Measurements from ENCODE around the gene GPR153. TPM values are rescaled to one million over a fixed set of nuclear protein-coding genes. Genes with fewer than 3 reads are reported as not detected.
A peak's percentile ranks its signal among the peaks of the same experiment; 100 is the strongest.

Gene GPR153
- total RNA-seq, 1 donor from 2014 or later, result 6.5 TPM

DNA sequence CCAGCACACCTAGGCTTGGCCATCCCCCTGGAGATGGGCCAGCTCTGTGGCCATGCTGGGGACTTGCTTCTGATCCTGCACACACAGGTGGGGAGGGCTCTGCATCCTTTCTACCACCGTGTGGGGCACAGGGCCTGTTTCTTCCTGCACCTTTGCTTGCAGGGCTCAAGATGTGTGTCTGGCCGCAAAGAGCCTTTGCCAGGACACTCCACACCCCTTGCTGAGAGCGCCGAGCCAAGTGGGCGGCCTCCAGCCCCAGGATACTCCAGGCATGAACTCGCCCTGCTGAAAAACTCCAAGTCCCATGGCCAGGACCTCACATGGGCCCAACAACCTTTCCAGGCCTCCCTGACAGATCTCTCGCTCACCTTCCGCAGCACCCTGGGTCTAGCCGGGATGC lies 11.6 kb upstream of the GPR153 start:
- Mint-ChIP-seq H3K4me3 (ENCODE audit: low read depth) (no peak overlapping the region), H3K27ac (no peak overlapping the region), H3K36me3 (ENCODE audit: insufficient read depth) (no peaks in the 10 kb centered on the region), H3K27me3 (peaks cover 7% of the 10 kb centered on the region), H3K9me3 (ENCODE audit: low read depth) (no peaks in the 10 kb centered on the region), H3K4me1 (ENCODE audit: low read depth) (peaks cover 17% of the 10 kb centered on the region)
- TF ChIP-seq, protein P1, sequence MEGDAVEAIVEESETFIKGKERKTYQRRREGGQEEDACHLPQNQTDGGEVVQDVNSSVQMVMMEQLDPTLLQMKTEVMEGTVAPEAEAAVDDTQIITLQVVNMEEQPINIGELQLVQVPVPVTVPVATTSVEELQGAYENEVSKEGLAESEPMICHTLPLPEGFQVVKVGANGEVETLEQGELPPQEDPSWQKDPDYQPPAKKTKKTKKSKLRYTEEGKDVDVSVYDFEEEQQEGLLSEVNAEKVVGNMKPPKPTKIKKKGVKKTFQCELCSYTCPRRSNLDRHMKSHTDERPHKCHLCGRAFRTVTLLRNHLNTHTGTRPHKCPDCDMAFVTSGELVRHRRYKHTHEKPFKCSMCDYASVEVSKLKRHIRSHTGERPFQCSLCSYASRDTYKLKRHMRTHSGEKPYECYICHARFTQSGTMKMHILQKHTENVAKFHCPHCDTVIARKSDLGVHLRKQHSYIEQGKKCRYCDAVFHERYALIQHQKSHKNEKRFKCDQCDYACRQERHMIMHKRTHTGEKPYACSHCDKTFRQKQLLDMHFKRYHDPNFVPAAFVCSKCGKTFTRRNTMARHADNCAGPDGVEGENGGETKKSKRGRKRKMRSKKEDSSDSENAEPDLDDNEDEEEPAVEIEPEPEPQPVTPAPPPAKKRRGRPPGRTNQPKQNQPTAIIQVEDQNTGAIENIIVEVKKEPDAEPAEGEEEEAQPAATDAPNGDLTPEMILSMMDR (IDR thresholded peaks at IDR 0.05; ENCODE audit: unreplicated experiment), result no peak
- DNase-seq (ENCODE audit: low spot score, unreplicated experiment), result no peak

DNA sequence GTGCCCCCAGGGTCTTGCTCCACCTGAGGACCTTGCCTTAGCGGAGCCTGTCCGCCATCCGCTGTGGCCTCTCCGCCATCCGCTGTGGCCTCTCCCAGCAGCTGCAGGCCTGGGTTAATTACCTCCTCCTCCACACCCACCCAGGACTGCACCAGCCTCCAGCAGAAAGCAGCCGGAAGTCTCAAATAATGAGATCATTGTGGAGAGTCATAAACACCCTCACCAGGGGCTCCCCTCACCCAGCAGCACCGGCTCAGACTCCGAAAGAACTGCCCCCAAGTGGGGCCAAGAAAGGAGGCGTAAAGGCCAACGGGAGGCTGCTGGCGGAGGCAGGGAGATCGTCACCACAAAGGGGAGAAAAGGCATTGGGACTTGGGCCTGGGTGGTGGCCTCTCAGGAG lies 10.7 kb upstream of the GPR153 start:
- peak overlapping the region; percentile 74 for H3K27ac Mint-ChIP-seq
- no peak overlapping the region for H3K4me3 Mint-ChIP-seq (ENCODE audit: low read depth)
- TF ChIP-seq, protein P1 (IDR thresholded peaks at IDR 0.05; ENCODE audit: unreplicated experiment), result no peak

DNA sequence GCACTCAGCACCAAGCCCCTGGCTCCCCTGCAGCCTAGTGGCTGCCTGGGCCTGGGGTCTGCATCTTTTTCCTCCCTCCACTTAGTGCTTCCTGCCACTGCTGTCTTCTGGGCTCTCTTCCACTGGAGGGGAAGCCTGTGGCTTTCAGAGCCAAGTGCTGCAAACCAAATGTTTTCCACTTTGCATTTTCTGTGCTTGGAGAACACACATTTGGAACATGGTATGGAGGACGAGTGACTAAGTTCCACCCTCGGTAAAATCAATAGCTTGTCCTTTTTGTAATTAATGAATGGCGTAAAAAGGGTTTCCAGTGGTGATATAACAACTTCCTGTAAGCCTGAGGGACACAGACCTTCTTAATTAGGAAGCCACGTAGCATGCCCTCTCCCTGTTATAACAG lies 10.1 kb upstream of the GPR153 start:
- DNase-seq (ENCODE audit: low spot score, unreplicated experiment), result no peak
- TF ChIP-seq, protein P1 (IDR thresholded peaks at IDR 0.05; ENCODE audit: unreplicated experiment), result no peak
- Mint-ChIP-seq H3K9me3 (ENCODE audit: low read depth) (no peaks in the 10 kb centered on the region), H3K4me3 (ENCODE audit: low read depth) (no peak overlapping the region), H3K27ac (no peak overlapping the region), H3K27me3 (peaks cover 9% of the 10 kb centered on the region), H3K36me3 (ENCODE audit: insufficient read depth) (no peaks in the 10 kb centered on the region), H3K4me1 (ENCODE audit: low read depth) (peaks cover 17% of the 10 kb centered on the region)

More for the DNA sequence above, 10.7 kb upstream of the GPR153 start:
- peaks cover 7% of the 10 kb centered on the region for H3K27me3 Mint-ChIP-seq
- H3K4me1 Mint-ChIP-seq (ENCODE audit: low read depth), result peaks cover 17% of the 10 kb centered on the region
- DNase-seq (ENCODE audit: low spot score, unreplicated experiment), result no peak
- H3K9me3 Mint-ChIP-seq (ENCODE audit: low read depth), result no peaks in the 10 kb centered on the region
- no peaks in the 10 kb centered on the region for H3K36me3 Mint-ChIP-seq (ENCODE audit: insufficient read depth)

DNA sequence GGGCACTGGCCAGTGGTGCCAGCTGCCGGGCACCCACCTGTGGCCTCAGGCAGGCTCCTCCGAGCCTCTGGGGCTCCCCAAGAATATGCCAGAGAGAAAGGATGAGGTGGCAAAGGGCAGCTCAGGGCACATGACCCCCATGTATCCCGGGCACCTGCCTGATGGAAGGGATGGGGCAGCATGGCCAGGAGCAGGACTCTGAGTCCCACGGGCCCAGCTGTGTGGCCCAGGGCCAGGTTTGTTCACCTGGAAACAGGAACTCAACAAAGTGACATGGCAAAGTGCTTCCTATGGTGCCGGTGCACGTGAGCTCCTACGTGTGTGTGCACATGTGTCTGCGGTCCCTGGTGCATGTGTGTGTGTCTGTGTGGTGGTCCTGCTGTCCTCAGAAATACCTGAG lies 9.5 kb upstream of the GPR153 start:
- H3K27ac Mint-ChIP-seq, result peak overlapping the region; percentile 71
- H3K4me3 Mint-ChIP-seq (ENCODE audit: low read depth), result no peak overlapping the region
- no peak for DNase-seq (ENCODE audit: low spot score, unreplicated experiment)
- no peaks in the 10 kb centered on the region for H3K36me3 Mint-ChIP-seq (ENCODE audit: insufficient read depth)
- H3K4me1 Mint-ChIP-seq (ENCODE audit: low read depth), result peaks cover 17% of the 10 kb centered on the region
- TF ChIP-seq, protein P1 (IDR thresholded peaks at IDR 0.05; ENCODE audit: unreplicated experiment), result no peak
- H3K9me3 Mint-ChIP-seq (ENCODE audit: low read depth), result no peaks in the 10 kb centered on the region
- peaks cover 10% of the 10 kb centered on the region for H3K27me3 Mint-ChIP-seq

DNA sequence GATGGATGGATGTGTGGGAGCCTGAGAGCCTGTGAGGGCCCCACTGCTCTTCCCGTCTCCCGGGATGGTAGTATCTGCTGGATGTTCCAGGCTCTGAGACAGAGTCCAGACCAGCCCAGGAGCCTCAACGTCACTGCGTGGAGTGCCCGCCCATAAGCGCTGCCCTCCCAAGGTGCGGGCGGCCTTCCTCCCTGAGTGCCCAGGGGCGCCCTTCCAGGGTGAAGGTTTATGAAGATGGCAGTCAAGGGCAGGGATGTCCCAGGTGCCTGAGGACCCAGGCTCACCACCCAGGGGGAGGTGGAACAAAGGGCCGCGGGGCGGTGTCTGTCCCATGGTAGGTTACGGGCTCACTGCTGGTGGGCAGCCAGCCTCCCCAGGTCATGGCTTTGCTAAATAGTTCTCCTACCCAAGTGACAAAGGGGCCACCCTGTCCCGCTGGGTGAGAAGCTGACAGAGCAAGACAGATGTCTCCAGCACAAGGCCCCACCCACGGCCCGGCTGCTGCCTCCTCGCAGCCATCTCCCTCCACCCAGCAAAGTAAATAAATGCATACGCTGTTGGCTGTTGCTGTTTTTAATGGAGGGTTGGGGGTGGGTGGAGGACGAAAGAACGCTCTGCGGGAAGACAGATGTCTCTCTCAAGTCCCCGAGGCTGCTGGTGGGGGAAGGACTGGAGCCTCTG lies 9.0 kb upstream of the GPR153 start:
- TF ChIP-seq, protein P1 (IDR thresholded peaks at IDR 0.05; ENCODE audit: unreplicated experiment), result no peak
- H3K27ac Mint-ChIP-seq, result peak overlapping the region; percentile 71
- H3K27me3 Mint-ChIP-seq, result peaks cover 10% of the 10 kb centered on the region
- no peak overlapping the region for H3K4me3 Mint-ChIP-seq (ENCODE audit: low read depth)
- DNase-seq (ENCODE audit: low spot score, unreplicated experiment), result no peak
- peaks cover 17% of the 10 kb centered on the region for H3K4me1 Mint-ChIP-seq (ENCODE audit: low read depth)
- H3K9me3 Mint-ChIP-seq (ENCODE audit: low read depth), result no peaks in the 10 kb centered on the region
- H3K36me3 Mint-ChIP-seq (ENCODE audit: insufficient read depth), result peaks cover under 1% of the 10 kb centered on the region

Measured in progenitor cell of endocrine pancreas (in vitro differentiated cells).